Measurements from ENCODE around the gene USP49. TPM values are rescaled to one million over a fixed set of nuclear protein-coding genes. Genes with fewer than 3 reads are reported as not detected.

The USP49 gene
- total and polyA plus RNA-seq, 2 donors (not counting 1 experiment from before 2014, with no cell fraction given): 1.5 to 2.3 TPM

DNA sequence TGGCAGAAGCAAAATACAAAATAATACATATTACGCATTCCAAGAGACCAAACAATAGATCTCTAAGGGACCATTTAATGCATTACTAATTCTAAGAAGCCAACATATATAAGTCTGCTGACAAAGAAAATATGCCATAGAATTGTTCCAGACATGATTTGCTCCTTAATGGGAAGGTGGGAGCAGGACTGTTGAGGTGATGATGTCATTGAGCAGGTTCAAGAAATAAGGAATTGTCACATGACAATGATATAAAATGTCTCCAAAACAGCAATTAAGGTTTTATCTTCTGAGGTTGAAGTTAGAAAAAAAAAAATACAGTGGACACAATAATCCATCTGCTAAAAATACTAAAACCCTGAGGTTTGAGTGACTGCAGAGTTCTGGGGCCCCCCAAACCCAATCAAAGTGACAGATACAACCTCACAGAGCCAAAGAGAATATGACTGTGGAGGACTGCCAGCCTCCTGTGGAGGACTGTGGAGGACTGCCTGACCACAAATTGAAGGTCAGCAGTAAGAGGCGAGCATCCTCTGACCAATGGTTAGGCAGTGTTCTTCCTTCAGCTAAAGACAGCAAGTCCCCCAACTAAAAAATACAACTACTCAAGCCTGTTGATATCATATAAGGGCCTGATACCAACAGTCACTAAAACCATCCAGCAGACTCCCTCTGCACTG, 68.7 kb downstream of the USP49 start:
- Histone ChIP-seq H3K9me3 (ENCODE audit: control insufficient read depth, insufficient read depth, low read depth, low read length) (no peaks in the 10 kb centered on the region), H4K20me1 (ENCODE audit: control insufficient read depth, extremely low read depth, insufficient read depth, low read length) (no peaks in the 10 kb centered on the region), H3K79me2 (ENCODE audit: control insufficient read depth, insufficient read depth, low read length) (no peaks in the 10 kb centered on the region), H3K4me1 (ENCODE audit: control insufficient read depth, extremely low read depth, insufficient read depth, low read length) (no peaks in the 10 kb centered on the region), H2AFZ (ENCODE audit: low read length) (no peak overlapping the region), H3K27ac (ENCODE audit: insufficient read depth, low read length) (no peak overlapping the region), H3K36me3 (ENCODE audit: control insufficient read depth, insufficient read depth, low read length) (no peaks in the 10 kb centered on the region), H3K9ac (ENCODE audit: insufficient read depth, low read length) (no peak overlapping the region), H3K27me3 (ENCODE audit: control insufficient read depth, insufficient read depth, low read length) (no peaks in the 10 kb centered on the region), H3K4me2 (ENCODE audit: extremely low read depth, insufficient read depth, low read length) (no peak overlapping the region), H3K4me3 (replicated peaks in 1 of 4; ENCODE audit: control extremely low read depth in 1 of 4, insufficient read depth in 1 of 4, low read depth in 3 of 4, low read length in 4 of 4) (no peak overlapping the region)
- TF ChIP-seq, protein P1, sequence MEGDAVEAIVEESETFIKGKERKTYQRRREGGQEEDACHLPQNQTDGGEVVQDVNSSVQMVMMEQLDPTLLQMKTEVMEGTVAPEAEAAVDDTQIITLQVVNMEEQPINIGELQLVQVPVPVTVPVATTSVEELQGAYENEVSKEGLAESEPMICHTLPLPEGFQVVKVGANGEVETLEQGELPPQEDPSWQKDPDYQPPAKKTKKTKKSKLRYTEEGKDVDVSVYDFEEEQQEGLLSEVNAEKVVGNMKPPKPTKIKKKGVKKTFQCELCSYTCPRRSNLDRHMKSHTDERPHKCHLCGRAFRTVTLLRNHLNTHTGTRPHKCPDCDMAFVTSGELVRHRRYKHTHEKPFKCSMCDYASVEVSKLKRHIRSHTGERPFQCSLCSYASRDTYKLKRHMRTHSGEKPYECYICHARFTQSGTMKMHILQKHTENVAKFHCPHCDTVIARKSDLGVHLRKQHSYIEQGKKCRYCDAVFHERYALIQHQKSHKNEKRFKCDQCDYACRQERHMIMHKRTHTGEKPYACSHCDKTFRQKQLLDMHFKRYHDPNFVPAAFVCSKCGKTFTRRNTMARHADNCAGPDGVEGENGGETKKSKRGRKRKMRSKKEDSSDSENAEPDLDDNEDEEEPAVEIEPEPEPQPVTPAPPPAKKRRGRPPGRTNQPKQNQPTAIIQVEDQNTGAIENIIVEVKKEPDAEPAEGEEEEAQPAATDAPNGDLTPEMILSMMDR (conservative IDR thresholded peaks at IDR 0.05 in 1 of 2, IDR thresholded peaks at IDR 0.05 in 1 of 2; ENCODE audit: low read depth in 1 of 2, low read length in 2 of 2): no peak
- TF ChIP-seq EZH2 (IDR thresholded peaks at IDR 0.05; ENCODE audit: low read length, missing control alignments): no peak
- no peak for DNase-seq (ENCODE audit: low read depth in 2 of 2)

DNA sequence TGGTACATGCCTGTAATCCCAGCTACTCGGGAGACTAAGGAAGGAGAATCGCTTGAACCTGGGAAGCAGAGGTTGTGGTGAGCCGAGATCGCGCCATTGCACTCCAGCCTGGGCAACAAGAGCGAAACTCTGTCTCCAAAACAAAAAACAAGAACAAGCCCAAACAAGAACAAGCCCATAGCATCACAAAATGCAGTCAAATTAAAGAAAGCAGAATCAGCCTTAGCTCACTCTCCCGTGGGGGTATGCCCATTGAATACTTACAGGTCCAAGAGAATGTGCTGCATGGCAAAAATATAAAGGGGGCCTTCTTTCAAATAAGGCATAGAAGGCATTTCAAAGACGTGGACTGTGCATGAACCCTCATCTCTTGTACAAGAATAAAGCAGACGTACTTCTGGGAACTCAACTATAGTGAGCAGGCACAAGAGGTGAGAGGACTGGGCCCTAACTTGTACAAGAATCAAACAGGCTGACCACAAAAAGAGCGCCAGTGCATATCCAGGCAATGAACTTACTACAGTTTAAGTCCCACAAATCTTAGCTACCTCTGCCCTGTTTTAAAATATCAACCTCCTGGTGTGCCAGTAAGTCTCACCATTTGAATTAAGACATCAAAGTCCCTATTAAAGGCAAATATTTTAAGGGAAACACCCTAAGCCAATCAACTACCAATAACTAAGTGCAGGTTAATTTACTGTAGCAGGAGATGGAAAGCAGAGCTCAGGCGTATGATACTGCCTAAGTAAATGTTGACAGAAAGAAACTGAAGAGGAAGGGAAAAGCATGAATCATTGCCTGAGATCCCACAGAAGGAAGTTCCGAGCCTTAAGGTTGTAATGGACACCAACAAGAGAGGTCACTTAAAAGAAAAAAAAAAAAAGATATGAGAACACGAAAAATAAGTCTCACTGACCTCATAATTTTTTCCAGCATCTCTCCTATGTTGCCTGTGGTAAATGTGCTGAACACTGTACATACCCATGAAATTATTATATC, 70.3 kb downstream of the USP49 start:
- Histone ChIP-seq H3K9ac (ENCODE audit: insufficient read depth, low read length) (no peak overlapping the region), H3K79me2 (ENCODE audit: control insufficient read depth, insufficient read depth, low read length) (no peaks in the 10 kb centered on the region), H4K20me1 (ENCODE audit: control insufficient read depth, extremely low read depth, insufficient read depth, low read length) (no peaks in the 10 kb centered on the region), H2AFZ (ENCODE audit: low read length) (no peak overlapping the region), H3K4me2 (ENCODE audit: extremely low read depth, insufficient read depth, low read length) (no peak overlapping the region), H3K9me3 (ENCODE audit: control insufficient read depth, insufficient read depth, low read depth, low read length) (no peaks in the 10 kb centered on the region), H3K27ac (ENCODE audit: insufficient read depth, low read length) (no peak overlapping the region), H3K36me3 (ENCODE audit: control insufficient read depth, insufficient read depth, low read length) (no peaks in the 10 kb centered on the region), H3K4me1 (ENCODE audit: control insufficient read depth, extremely low read depth, insufficient read depth, low read length) (no peaks in the 10 kb centered on the region), H3K4me3 (replicated peaks in 1 of 4; ENCODE audit: control extremely low read depth in 1 of 4, insufficient read depth in 1 of 4, low read depth in 3 of 4, low read length in 4 of 4) (no peak overlapping the region), H3K27me3 (ENCODE audit: control insufficient read depth, insufficient read depth, low read length) (no peaks in the 10 kb centered on the region)
- peak in 1 of 2 donors; percentile 61 for DNase-seq (ENCODE audit: low read depth in 2 of 2)
- TF ChIP-seq, protein P1 (conservative IDR thresholded peaks at IDR 0.05 in 1 of 2, IDR thresholded peaks at IDR 0.05 in 1 of 2; ENCODE audit: low read depth in 1 of 2, low read length in 2 of 2): no peak
- no peak for TF ChIP-seq EZH2 (IDR thresholded peaks at IDR 0.05; ENCODE audit: low read length, missing control alignments)

DNA sequence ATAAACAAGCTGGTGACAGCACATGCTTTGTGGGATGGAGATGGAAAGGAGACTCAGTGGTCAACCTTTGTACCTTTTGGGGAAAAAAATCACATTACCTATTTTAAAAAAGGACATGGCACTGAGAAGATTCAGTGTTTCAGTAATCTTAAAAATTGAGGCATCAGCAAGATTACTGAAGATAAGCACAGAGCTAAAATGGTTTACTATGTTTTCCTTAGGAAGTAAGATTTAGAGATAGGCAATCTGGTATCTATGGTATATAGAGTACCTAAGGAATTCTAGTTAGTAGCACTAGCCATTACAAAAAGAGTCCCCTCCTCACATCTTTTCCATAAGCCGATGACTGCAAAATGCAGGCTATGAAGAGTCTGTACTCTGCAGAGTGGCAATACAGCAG, 72.0 kb downstream of the USP49 start:
- Histone ChIP-seq H3K4me2 (ENCODE audit: extremely low read depth, insufficient read depth, low read length) (no peak overlapping the region), H3K9ac (ENCODE audit: insufficient read depth, low read length) (no peak overlapping the region), H3K27me3 (ENCODE audit: control insufficient read depth, insufficient read depth, low read length) (no peaks in the 10 kb centered on the region), H3K4me1 (ENCODE audit: control insufficient read depth, extremely low read depth, insufficient read depth, low read length) (no peaks in the 10 kb centered on the region), H3K4me3 (replicated peaks in 1 of 4; ENCODE audit: control extremely low read depth in 1 of 4, insufficient read depth in 1 of 4, low read depth in 3 of 4, low read length in 4 of 4) (no peak overlapping the region), H4K20me1 (ENCODE audit: control insufficient read depth, extremely low read depth, insufficient read depth, low read length) (no peaks in the 10 kb centered on the region), H3K9me3 (ENCODE audit: control insufficient read depth, insufficient read depth, low read depth, low read length) (no peaks in the 10 kb centered on the region), H2AFZ (ENCODE audit: low read length) (no peak overlapping the region), H3K79me2 (ENCODE audit: control insufficient read depth, insufficient read depth, low read length) (no peaks in the 10 kb centered on the region), H3K36me3 (ENCODE audit: control insufficient read depth, insufficient read depth, low read length) (no peaks in the 10 kb centered on the region), H3K27ac (ENCODE audit: insufficient read depth, low read length) (no peak overlapping the region)
- TF ChIP-seq, protein P1 (conservative IDR thresholded peaks at IDR 0.05 in 1 of 2, IDR thresholded peaks at IDR 0.05 in 1 of 2; ENCODE audit: low read depth in 1 of 2, low read length in 2 of 2): no peak
- TF ChIP-seq EZH2 (IDR thresholded peaks at IDR 0.05; ENCODE audit: low read length, missing control alignments): no peak
- no peak for DNase-seq (ENCODE audit: low read depth in 2 of 2)

All from fibroblast of lung (primary cell).